ENCODE data around the gene AMOTL1.

The AMOTL1 gene

GRCh38 chr11:94767701-94768601, at the start of gene AMOTL1:
AMOTL1 (plus strand) TSS chr11:94768356; CDS start chr11:94768512, 156 bp downstream.
- no peak for DNase-seq (ENCODE audit: low spot score)

- no peak for DNase-seq (ENCODE audit: low spot score)
Measured at GRCh38 chr11:94719876-94720275, 48.3 kb upstream of the AMOTL1 start.

GRCh38 chr11:94721565-94722292, 46.4 kb upstream of the AMOTL1 start:
- DNase-seq (ENCODE audit: low spot score) = no peak

GRCh38 chr11:94722735-94723134, 45.4 kb upstream of the AMOTL1 start:
- DNase-seq (ENCODE audit: low spot score) = no peak

GRCh38 chr11:94725097-94725496, 43.1 kb upstream of the AMOTL1 start:
- DNase-seq (ENCODE audit: low spot score) = no peak

- no peak for DNase-seq (ENCODE audit: low spot score)
Measured at GRCh38 chr11:94727819-94728218, 40.3 kb upstream of the AMOTL1 start.

- no peak for DNase-seq (ENCODE audit: low spot score)
Measured at GRCh38 chr11:94728541-94728940, 39.6 kb upstream of the AMOTL1 start.

- no peak for DNase-seq (ENCODE audit: low spot score)
Measured at GRCh38 chr11:94728966-94729751, 39.0 kb upstream of the AMOTL1 start.

GRCh38 chr11:94730153-94730552, 38.0 kb upstream of the AMOTL1 start:
- DNase-seq (ENCODE audit: low spot score) = no peak

- DNase-seq (ENCODE audit: low spot score) = no peak
Measured at GRCh38 chr11:94731880-94732601, 36.1 kb upstream of the AMOTL1 start.

- DNase-seq (ENCODE audit: low spot score) = no peak
Measured at GRCh38 chr11:94732617-94733281, 35.4 kb upstream of the AMOTL1 start.

GRCh38 chr11:94734563-94735275, 33.4 kb upstream of the AMOTL1 start:
- no peak for DNase-seq (ENCODE audit: low spot score)

GRCh38 chr11:94735907-94736306, 32.2 kb upstream of the AMOTL1 start:
- no peak for DNase-seq (ENCODE audit: low spot score)

- no peak for DNase-seq (ENCODE audit: low spot score)
Measured at GRCh38 chr11:94737171-94737611, 31.0 kb upstream of the AMOTL1 start.

- no peak for DNase-seq (ENCODE audit: low spot score)
Measured at GRCh38 chr11:94738746-94739145, 29.4 kb upstream of the AMOTL1 start.

GRCh38 chr11:94739331-94739730, 28.8 kb upstream of the AMOTL1 start:
- DNase-seq (ENCODE audit: low spot score) = no peak

GRCh38 chr11:94740083-94741021, 27.8 kb upstream of the AMOTL1 start:
- no peak for DNase-seq (ENCODE audit: low spot score)

- no peak for DNase-seq (ENCODE audit: low spot score)
Measured at GRCh38 chr11:94741022-94741679, 27.0 kb upstream of the AMOTL1 start.

- DNase-seq (ENCODE audit: low spot score) = no peak
Measured at GRCh38 chr11:94742665-94743064, 25.5 kb upstream of the AMOTL1 start.

Data from hematopoietic multipotent progenitor cell treated with erythropoietin and hydrocortisone succinate and interleukin-3 and kit ligand, for 15 days (in vitro differentiated cells).